IPS-NIHi7 (cell line): ENCODE results near the gene C1orf174.
A peak's percentile ranks its signal among the peaks of the same experiment; 100 is the strongest.

Experiments used
- DNase-seq: peaks from one replicate; pipeline ENCODE4 v3.0.0; 2012; ENCODE audit warnings: mixed read lengths; ENCODE audit errors: extremely low spot score

C1orf174 gene

GRCh38 chr1:3871451-3871805 lies 28.6 kb downstream of the C1orf174 start:
- no peak for DNase-seq

GRCh38 chr1:3869751-3870301 lies 30.2 kb downstream of the C1orf174 start:
- no peak for DNase-seq

GRCh38 chr1:3868464-3869006 lies 31.5 kb downstream of the C1orf174 start:
- DNase-seq, result no peak

GRCh38 chr1:3865606-3866160 lies 34.4 kb downstream of the C1orf174 start:
- no peak for DNase-seq

GRCh38 chr1:3864884-3865283 lies 35.2 kb downstream of the C1orf174 start:
- no peak for DNase-seq

- DNase-seq, result no peak
Observed at GRCh38 chr1:3863231-3863935, 36.7 kb downstream of the C1orf174 start.

- no peak for DNase-seq
Observed at GRCh38 chr1:3858231-3858981, 41.7 kb downstream of the C1orf174 start.

GRCh38 chr1:3857791-3858129 lies 42.3 kb downstream of the C1orf174 start:
- DNase-seq, result no peak

GRCh38 chr1:3856923-3857790 lies 42.9 kb downstream of the C1orf174 start, which contains the start of the genes CEP104 and DFFB:
CEP104 (minus strand) TSS chr1:3857211; CDS start chr1:3852407, 4,804 bp downstream.
DFFB (plus strand) TSS chr1:3857476; CDS start chr1:3857604, 128 bp downstream.
- peak; percentile 100 for DNase-seq

GRCh38 chr1:3852711-3853485 lies 47.2 kb downstream of the C1orf174 start:
- no peak for DNase-seq

- no peak for DNase-seq
Observed at GRCh38 chr1:3852091-3852490, 48.0 kb downstream of the C1orf174 start.

GRCh38 chr1:3851292-3851691 lies 48.8 kb downstream of the C1orf174 start:
- no peak for DNase-seq

- DNase-seq, result no peak
Observed at GRCh38 chr1:3850857-3851256, 49.2 kb downstream of the C1orf174 start.

- no peak for DNase-seq
Observed at GRCh38 chr1:3847081-3847480, 53.0 kb downstream of the C1orf174 start.

GRCh38 chr1:3846541-3846940 lies 53.5 kb downstream of the C1orf174 start:
- DNase-seq, result no peak

GRCh38 chr1:3842912-3843311 lies 57.2 kb downstream of the C1orf174 start:
- DNase-seq, result no peak

GRCh38 chr1:3841491-3841890 lies 58.6 kb downstream of the C1orf174 start:
- no peak for DNase-seq
